ENCODE results near the gene SMYD3.
A peak's percentile ranks its signal among the peaks of the same experiment; 100 is the strongest.
"Not testable (repeated sequence)": the region's sequence is repeated elsewhere in the genome, so short reads cannot be mapped to it uniquely, and the experiment has no call there.

The SMYD3 gene

DNA sequence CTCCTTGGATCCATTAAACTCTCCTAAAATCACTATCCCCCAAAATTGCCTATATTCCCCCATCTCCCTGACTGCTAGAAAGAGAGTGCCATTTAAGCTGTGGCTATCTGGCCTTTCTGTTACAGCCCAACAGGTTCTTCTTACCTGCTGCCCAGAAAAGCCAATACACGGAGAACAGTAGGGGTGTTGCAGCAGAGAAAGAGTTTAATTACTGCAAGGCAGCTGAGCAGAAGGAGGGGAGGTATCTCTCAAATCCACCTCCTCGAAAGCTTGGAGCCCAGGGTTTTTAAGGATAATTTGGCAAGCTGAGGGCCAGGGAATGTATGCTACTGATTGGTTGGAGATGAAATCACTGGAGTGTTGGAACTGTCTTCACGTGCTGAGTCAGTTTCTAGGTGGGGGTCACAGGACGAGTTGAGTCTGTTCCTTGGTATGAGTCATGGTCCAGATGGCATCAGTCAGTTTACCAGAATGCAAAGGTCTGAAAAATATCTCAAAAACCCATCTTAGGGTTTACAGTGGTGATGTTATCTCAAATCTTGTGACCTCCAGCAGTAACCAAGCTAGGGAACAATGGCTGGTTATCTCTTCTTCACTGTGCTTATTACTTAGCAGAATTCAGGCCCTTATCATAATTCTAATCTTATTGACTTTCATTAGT lies 89.8 kb downstream of the SMYD3 start:
- DNase-seq (ENCODE audit: low read depth in 2 of 2), result no peak

DNA sequence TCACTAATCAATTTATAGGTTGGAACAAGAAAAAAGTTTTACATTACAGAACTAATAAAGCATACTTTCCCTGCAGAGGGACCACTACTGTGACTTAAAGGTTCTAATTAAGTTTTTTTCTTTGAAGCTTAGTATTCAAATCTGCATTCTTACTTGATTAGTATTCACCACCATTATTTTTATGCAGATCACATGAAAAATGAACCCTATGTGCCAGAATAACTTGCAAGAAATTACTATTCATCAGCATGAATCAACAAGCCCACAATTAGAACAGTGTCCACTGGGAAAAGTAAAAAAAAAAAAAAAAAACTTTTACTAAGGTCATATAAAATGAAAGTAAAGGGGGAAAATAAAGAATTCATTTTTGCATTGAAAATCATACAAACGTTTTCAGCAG lies 90.8 kb downstream of the SMYD3 start:
- DNase-seq (ENCODE audit: low read depth in 2 of 2), result no peak

GRCh38 chr1:246415028-246415427 lies 92.1 kb downstream of the SMYD3 start:
- DNase-seq (ENCODE audit: low read depth in 2 of 2), result no peak

DNA sequence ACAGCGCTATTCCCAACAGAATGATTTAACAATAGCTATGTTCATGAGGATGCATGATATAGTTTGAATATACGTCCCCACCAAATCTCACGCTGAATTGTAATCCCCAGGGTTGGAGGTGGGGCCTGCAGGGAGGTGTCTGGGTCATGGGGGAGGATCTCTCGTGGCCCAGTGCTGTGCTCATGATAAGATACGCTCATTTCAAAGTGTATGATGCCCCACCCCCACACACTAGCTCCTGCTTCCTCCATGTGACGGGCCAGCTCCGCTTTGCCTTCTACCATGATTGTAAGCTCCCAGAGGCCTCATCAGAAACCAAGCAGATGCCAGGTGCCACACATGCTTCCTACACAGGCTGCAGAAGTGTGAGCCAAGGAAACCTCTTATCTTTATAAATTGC lies 93.6 kb downstream of the SMYD3 start:
- no peak for DNase-seq (ENCODE audit: low read depth in 2 of 2)

- no peak for DNase-seq (ENCODE audit: low read depth in 2 of 2)
These were observed 103.0 kb downstream of the SMYD3 start for GRCh38 chr1:246404078-246404477.

- no peak for DNase-seq (ENCODE audit: low read depth in 2 of 2)
These were observed 108.8 kb downstream of the SMYD3 start for GRCh38 chr1:246398126-246398813.

DNA sequence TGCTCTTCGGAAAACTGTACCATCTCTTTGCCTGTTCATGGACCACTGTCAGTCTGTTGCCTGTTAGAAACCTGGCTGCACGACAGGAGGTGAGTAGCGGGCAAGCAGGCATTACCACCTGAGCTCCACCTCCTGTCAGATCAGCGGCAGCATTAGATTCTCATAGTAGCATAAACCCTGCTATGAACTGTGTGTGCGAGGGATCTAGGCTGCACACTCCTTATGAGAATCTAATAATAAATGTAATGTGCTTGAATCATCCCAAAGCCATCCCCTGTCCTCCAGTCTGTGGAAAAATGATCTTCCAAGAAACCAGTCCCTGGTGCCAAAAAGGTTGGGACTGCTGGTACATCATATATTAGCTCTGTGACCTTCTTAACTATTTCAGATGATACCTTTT lies 110.0 kb downstream of the SMYD3 start:
- no peak for DNase-seq (ENCODE audit: low read depth in 2 of 2)

DNA sequence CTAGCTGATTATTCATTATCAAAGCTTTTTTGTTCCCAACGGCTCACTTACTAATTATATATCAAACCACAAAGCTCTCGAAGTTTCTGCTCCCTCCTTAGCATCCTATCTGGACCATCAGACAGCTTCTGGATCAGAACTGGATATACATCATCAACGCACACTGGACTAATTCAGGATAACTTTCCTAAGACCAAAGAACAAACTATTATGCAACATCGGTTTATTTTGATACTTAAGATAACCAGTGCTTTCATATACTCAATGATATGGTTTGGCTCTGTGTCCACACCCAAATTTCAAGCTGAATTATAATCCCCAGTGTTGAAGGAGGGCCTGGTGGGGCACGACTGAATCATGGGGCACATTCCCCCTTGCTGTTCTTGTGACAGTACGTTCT lies 110.8 kb downstream of the SMYD3 start:
- DNase-seq (ENCODE audit: low read depth in 2 of 2), result no peak

DNA sequence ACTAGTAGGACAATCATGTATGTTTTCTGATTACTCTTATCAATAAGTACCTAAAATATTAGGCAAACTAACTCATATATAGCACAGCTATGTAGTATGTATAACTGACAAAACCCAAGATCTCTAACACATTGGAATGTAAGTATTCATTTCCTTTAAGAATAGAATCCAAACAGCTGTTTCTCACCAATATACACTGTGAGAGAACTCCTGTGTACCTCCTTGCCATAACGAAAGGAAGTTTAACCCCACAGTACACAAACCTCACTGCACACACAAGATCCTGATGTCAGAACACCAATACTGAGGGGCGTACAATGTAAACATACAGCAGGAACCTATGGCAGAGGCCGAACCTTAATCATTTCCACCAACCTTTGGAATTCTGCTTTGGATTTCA lies 113.0 kb downstream of the SMYD3 start:
- DNase-seq (ENCODE audit: low read depth in 2 of 2), result no peak

GRCh38 chr1:246390855-246391254 lies 116.2 kb downstream of the SMYD3 start:
- DNase-seq (ENCODE audit: low read depth in 2 of 2), result no peak

- DNase-seq (ENCODE audit: low read depth in 2 of 2), result no peak
These were observed 122.5 kb downstream of the SMYD3 start for GRCh38 chr1:246384616-246385015.

DNA sequence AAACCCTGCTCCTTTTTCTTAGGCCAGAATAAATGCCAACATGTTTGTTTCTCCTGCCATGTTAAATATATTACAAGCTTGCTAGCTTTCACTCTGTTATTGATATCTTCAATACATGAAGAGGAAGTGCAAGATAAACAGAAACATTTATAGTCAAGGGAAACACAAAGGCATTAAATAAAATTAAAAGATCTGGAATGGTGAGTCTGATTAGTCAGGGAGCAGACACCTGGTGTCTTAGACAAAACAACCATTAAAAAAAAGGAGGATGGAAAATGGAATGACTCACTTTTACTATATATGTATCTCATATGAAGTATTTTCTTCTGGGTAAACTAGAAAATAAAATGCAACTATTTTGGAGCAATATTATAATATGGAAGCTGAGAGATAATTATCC lies 123.3 kb downstream of the SMYD3 start:
- no peak for DNase-seq (ENCODE audit: low read depth in 2 of 2)

GRCh38 chr1:246383239-246383589 lies 123.9 kb downstream of the SMYD3 start:
- DNase-seq (ENCODE audit: low read depth in 2 of 2), result no peak

DNA sequence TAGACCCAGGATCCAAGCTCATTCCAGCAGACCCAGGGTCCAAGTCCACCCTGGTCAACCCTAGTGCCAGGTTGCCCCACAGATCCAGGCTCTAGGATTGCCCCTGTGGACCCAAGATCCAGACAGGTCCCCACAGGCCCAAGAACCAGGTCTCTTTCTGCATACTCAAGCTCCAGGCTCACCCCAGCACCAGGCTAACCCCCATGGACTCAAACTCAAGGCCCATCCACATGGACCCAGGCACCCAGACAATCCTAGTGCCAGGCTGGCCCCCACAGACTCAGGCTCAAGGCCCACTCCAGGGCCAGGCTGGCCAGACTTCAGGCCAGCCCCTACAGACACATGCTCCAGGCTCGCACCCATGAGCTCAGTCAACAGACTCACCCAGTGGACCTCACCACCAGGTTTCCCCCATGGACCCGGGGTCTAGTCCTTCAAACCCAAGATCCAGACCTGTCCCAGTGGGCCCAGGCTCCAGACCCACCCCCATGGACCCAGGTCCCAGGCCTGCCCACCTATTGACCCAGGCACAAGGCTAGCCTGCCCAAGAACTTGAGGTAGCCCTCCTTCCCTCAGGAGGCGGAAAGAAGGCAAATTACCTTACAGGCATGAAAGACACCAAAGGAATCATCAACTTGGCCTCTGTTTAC lies 124.4 kb downstream of the SMYD3 start:
- DNase-seq (ENCODE audit: low read depth in 2 of 2), result no peak

DNA sequence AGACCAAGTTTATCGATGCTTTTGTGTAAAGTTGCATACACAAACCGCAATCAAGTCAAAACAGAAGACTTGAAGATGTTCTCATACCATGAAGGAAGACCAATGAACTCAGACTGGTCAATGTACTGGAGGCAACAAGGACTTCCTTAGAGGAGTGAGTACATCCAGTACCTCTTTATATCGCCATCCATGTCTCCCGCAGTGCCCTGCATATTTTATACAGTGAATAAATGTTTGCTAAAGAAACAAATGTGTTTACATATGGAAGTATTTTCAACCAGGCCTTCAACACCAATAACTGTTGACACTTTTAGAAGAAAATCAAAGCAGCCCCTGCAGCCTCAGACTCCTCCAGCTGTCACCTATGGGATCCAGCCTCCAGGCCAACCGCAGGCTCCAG lies 125.6 kb downstream of the SMYD3 start:
- no peak for DNase-seq (ENCODE audit: low read depth in 2 of 2)

GRCh38 chr1:246377625-246378153 lies 129.4 kb downstream of the SMYD3 start:
- DNase-seq (ENCODE audit: low read depth in 2 of 2), result no peak

DNA sequence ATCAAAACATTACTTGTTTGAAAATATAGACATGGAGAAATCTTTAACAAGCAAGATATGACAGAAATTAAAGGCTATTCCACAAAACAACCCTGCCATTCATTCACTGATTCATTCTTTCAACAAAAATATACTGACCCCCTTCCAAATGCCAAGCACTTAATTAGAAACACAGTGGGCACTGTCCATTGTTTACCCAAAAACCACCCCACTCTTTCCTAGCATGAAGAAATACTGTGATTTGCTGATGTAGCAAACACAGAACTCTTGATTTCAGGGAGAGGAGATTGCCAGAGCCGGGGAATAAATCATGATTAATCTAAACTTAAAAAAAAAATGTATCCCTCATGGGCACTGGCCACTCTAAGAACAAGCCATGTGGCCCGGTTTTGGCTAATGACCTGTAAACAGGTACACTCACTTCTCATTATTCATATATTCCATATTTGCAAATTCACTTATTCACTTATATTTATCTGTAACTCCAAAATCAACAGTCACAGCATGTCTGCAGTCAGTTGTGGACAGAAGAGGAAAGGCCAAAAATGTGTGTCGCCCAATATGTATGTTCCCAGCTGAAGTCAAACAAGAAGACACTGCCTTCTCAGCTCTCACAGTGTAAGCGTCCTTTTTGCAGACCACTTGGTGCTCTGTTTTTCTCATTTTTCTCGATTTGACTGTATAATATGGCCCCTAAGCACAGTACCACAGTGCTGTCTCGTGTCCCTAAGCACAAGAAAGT lies 133.1 kb downstream of the SMYD3 start:
- DNase-seq (ENCODE audit: low read depth in 2 of 2), result no peak

GRCh38 chr1:246372559-246372958 lies 134.5 kb downstream of the SMYD3 start:
- no peak for DNase-seq (ENCODE audit: low read depth in 2 of 2)

DNA sequence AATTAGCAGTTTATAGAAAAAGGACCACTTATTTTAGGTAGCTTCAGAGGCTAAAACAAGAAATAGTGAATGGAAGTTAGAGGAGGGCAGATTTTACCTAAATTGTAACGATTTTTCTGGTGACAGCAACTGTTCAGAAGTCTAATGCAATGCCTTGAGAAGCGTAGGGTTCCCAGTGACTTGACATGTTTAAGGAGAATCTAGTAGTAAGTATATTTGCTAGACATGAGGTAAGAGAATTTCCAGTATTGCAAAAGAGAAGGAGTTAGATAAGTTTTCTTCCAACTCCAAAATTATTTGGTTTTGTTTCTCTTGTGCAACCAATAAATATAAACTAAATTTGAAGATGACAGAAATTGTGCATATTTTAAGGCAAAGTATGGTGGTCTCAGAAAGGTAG lies 140.0 kb downstream of the SMYD3 start:
- DNase-seq (ENCODE audit: low read depth in 2 of 2), result no peak

DNA sequence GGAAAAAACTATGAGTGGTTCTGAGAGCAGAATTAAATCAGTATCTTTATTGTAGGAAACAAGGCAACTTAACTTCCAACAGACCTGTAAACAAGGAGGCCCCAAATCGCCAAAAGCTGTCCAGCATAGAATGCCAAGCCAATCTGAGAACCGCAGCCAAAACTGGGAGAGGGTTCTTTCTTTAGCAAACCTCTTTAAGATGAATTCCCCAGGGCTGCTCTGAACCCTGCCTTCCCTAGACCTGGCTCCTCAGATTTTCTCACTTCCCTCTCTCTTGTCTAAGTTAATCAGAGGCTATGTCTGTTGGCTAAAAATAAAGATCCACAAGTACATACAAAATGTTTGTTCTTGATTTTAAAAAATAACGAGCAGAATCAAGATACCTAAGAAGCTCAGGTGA lies 141.4 kb downstream of the SMYD3 start:
- DNase-seq (ENCODE audit: low read depth in 2 of 2), result no peak

GRCh38 chr1:246364415-246364941 lies 142.6 kb downstream of the SMYD3 start:
- DNase-seq (ENCODE audit: low read depth in 2 of 2), result peak in 1 of 2 donors; percentile 7

DNA sequence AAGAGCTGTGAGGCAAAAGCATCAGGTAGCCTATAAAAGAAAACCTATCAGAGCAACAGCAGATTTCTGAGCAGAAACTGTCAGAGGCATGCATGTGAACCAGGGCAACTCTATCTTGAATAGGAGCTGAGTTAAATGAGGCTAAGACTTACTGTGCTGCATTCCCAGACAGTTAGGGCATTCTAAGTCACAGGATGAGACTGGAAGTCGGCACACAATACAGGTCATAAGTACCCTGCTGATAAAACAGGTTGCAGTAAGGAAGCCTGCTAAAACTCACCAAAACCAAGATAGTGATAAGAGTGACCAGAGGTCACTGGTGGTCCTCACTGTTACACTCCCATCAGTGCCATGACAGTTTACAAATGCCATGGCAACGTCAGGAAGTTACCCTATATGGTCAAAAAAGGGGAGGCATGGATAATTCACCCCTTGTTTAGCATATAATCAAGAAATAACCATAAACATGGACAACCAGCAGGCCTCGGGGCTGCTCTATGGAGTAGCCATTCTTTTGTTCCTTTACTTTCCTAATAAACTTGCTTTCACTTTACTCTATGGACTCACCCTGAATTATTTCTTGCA lies 150.0 kb downstream of the SMYD3 start:
- not testable (repeated sequence) for DNase-seq (ENCODE audit: low read depth in 2 of 2)

Measured in stimulated activated CD4-positive, alpha-beta T cell treated with anti-CD3 and anti-CD28 coated beads, Interleukin-4, amount 100 ng/mL, for 48 hours (primary cell).